HG02678 (cell line): ENCODE results near the gene MINK1.

Experiments used
- ATAC-seq: cut with Tn5 transposase; IDR thresholded peaks from one replicate; pipeline ENCODE4 v1.9.1; 2021; ENCODE audit warnings: mild to moderate bottlenecking, moderate library complexity; ENCODE audit not compliant: unreplicated experiment

The MINK1 gene

DNA sequence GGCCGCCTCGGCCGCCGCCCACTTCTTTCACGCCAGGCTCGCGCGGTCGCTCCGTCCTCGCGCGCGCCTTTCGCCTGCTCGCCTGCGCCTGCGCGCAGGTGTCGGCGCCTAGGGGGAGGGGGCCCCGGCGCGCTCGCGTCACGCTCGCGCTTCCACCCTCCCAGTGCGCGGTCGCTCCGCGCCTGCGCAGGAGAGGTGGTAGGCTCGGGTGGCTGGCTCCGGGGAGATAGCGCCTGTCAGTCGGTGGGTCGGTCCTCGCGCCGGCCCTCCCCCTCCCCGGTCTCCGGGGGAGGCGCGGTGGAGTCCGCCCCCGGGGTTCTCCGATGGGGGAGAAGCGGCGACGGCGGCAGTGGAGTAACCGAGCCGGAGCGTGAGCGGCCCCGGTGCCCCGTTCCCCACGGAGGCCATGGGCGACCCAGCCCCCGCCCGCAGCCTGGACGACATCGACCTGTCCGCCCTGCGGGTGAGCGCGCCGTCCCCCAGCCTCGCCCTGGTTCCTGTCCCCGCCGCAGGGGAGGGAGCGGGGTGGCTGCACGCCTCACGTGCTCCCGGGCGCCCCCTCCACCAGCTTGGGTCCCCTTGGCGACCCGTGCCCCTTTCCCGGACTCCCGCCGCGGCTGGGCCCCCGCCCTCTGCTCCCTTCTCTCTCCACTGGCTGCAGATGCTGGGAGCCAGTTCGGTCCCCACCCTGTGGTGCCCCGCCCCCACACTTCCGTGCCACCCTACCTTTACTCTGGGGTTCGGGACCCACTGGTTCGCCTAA is at the start of gene MINK1:
Gene MINK1, plus strand, starts transcription at position 163 of the 763 bp plus-strand sequence. Its CDS starts 244 bp downstream, at position 407.
- ATAC-seq: peak; percentile 94

GRCh38 chr17:4785311-4786105 is 47.6 kb upstream of the MINK1 start:
- no peak for ATAC-seq

GRCh38 chr17:4786106-4786511 is 47.0 kb upstream of the MINK1 start, which contains the start of gene VMO1:
Gene VMO1, minus strand, starts transcription at chr17:4786364. Its CDS starts 12 bp downstream, at chr17:4786352.
- no peak for ATAC-seq

- no peak for ATAC-seq
Measured at GRCh38 chr17:4786516-4786915, 46.6 kb upstream of the MINK1 start.

GRCh38 chr17:4788159-4788806 is 44.9 kb upstream of the MINK1 start:
- no peak for ATAC-seq

DNA sequence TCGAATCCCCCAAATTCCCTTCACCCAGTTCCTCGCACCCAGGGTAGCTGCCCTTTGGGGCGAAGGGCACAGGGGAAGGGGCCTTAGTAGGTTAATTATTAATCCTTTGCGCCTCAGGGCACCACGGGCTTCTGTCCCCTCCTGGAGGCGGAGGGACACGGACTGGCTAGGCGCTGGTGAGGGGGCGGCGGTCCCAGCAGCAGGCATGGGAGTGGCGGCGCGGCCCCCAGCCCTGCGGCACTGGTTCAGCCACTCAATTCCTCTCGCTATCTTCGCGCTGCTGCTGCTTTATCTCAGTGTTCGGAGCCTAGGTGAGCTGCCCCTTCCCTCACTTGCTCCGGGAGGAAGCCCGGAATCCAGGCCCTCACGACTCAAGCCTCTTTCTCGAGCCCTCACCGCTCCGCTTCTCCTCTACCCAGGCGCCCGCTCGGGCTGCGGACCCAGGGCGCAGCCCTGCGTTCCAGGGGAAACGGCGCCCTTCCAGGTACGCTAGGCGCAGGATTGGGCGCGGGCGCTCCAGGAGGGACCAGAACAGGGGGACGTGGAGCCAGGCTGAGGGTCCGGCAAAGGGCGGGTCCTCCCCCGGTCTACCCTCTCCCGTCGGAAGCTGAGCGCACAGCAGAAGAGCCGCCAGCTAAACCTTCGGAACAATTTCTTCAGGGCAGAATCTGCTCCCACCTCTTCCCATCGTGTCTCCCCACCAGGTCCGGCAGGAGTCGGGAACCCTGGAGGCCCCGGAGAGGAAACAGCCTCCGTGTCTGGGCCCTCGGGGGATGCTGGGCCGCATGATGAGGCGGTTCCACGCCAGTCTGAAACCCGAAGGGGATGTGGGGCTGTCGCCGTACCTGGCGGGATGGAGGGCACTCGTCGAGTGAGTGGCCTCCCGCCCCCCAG is 44.1 kb upstream of the MINK1 start, which contains the start of gene GLTPD2:
Gene GLTPD2, plus strand, starts transcription at position 158 of the 894 bp plus-strand sequence. Its CDS starts 48 bp downstream, at position 206.
- no peak for ATAC-seq

DNA sequence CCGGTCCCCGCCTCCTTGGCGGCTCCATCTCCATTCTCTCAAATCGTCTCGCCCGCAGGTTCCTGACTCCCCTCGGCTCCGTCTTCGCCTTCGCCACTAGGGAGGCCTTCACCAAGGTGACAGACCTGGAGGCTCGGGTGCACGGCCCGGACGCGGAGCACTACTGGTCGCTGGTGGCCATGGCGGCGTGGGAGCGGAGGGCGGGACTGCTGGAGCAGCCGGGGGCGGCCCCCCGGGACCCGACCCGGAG is 43.5 kb upstream of the MINK1 start:
- ATAC-seq: no peak

DNA sequence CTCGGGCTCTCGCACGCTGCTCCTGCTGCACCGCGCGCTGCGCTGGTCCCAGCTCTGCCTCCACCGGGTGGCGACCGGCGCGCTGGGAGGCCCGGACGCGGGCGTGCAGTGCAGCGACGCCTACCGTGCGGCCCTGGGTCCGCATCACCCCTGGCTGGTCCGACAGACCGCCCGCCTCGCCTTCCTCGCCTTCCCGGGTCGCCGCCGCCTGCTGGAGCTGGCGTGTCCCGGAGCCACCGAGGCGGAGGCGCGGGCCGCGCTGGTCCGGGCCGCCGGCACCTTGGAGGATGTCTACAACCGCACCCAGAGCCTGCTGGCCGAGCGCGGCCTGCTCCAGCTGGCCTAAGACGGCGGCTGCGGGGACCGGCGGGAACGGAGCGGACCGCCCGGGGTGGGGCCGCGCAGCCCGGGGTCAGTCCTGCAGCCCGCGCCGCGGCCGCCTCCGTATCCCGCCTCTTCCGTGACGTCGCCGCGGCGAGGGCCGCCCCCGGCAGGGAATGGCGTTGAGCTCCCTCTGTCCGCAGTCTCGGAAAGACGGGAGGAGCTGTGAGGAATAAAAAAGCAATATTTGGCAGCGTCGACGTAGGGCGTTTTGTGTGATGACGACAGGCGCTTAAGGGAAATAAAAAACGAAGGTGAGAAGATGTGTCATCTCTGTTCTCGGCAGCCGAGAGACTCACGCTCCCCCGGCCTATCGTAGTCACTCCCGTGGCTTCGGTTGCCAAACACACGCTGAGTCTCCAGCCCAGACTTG is 43.0 kb upstream of the MINK1 start:
- peak; percentile 92 for ATAC-seq

- no peak for ATAC-seq
Measured at GRCh38 chr17:4790705-4791088, 42.4 kb upstream of the MINK1 start.

DNA sequence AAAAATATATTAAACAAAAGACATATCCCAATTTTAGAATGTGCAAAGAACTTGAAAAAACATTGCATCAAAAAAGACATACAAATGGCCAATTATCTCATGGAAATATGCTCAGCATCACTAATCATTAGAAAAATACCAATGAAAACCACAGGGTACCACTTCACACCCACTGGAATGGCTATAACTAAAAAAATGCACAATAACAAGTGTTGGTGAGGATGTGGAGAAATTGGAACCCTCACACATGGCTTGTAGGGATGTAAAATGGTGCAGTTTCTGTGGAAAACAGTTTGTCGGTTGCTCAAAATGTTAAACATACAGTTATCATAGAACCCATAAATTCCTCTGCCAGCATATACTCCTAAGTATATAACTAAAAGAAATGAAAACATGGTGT is 38.0 kb upstream of the MINK1 start:
- ATAC-seq: no peak

GRCh38 chr17:4796552-4796920 is 36.6 kb upstream of the MINK1 start:
- ATAC-seq: no peak

- no peak for ATAC-seq
Measured at GRCh38 chr17:4800462-4801196, 32.5 kb upstream of the MINK1 start.

DNA sequence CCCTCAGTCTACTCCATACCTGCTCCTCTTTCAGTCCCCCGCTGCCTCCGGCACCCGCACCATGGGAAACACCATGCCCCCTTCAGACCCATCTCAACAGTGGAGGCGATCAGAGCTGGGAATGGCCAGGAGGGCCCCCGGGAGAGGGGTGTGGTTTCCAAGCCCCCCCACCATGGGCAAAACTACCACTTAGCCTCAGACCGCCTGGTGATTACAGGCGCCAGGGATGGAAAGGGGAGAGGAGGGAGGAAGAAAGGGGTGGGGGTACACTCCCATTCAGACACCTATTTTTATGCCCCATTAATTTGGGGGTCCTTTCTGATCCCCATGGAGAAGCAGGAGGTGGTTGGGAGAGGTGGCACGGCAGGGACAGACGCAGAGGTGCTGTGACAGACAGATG is 30.9 kb upstream of the MINK1 start, which contains the start of gene C17orf114:
Gene C17orf114, minus strand, starts transcription at position 101 of the 400 bp plus-strand sequence.
- ATAC-seq: no peak

- ATAC-seq: no peak
Measured at GRCh38 chr17:4806456-4806776, 26.7 kb upstream of the MINK1 start.

- ATAC-seq: peak; percentile 94
Measured at GRCh38 chr17:4806777-4807604, 26.1 kb upstream of the MINK1 start, which contains the start of gene PLD2. Gene PLD2, plus strand, starts transcription at chr17:4807152. Its CDS starts 621 bp downstream, at chr17:4807773.

DNA sequence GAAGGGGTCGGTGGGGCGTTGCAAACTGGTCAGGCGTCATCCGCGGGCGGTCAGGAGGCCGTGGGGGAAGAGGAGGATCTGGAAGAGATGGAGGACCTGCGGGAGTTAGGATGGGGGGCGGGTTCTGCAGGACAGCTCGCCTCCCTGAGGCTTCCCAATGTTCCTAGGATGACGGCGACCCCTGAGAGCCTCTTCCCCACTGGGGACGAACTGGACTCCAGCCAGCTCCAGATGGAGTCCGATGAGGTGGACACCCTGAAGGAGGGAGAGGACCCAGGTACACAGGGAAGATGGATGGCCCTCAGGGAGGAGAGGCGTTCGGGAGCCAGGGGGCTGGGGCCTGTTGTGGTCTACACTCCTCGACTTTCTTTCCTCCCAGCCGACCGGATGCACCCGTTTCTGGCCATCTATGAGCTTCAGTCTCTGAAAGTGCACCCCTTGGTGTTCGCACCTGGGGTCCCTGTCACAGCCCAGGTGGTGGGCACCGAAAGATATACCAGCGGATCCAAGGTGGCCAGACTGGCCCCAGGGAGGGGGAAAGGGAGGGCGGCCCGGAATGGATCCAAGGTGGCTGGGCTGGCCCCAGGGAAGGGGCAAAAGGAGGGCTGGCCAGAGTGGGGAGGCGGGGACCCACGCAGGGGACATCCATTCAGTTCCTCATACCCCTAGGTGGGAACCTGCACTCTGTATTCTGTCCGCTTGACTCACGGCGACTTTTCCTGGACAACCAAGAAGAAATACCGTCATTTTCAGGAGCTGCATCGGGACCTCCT is 25.3 kb upstream of the MINK1 start:
- no peak for ATAC-seq

- no peak for ATAC-seq
Measured at GRCh38 chr17:4808378-4808767, 24.8 kb upstream of the MINK1 start.
